B cell (primary cell): Measurements from ENCODE around the gene DCAF15.

Source experiments
- CTCF ChIP-seq: fragments of 200-600 bp; IDR thresholded peaks from one replicate; pipeline ENCODE4 v1.8.0; 2022; ENCODE audit warnings: antibody characterized with exemption, mild to moderate bottlenecking
- EZH2 ChIP-seq: IDR thresholded peaks from 2 replicates; pipeline ENCODE4 v1.6.1; 2012; ENCODE audit warnings: borderline replicate concordance, low read depth, mild to moderate bottlenecking, moderate library complexity, low read length; ENCODE audit not compliant: insufficient read depth, poor library complexity, severe bottlenecking

DNA sequence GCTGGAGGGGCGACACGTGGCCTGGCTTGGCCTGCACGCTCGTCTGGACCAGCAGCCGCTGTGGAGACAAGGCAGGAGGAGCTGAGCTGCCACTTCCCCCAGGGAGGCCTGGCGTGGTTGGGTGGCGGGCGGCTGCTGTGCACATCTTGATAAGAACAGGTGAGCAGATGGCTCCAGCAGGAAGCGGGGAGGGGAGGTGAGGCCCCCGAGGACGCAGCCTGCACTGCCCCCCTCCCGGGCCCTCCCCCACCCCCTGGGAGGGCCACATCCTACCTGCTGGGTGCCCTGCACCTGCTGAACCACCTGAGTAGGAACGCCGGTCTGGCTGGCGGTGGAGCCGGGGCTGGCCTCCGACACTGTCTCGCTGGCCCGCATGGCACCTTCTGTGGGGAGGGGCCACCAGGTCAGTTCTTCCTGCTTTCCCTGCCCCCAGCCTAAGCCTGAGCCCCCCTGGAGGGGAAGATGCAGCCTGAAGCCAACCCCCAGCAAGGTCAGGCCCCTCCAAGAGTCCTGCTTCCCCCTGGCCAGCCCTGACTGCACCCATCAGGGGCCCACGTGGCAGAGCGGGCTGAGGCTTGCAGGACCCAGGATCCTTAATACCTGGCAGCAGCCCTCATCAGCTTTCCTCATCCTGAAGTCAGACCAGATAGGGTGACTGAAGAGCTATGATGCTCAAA is 31.0 kb downstream of the DCAF15 start:
- TF ChIP-seq CTCF (no peak), EZH2 (no peak)
